Measurements from ENCODE around the gene STARD10.

Gene STARD10

DNA sequence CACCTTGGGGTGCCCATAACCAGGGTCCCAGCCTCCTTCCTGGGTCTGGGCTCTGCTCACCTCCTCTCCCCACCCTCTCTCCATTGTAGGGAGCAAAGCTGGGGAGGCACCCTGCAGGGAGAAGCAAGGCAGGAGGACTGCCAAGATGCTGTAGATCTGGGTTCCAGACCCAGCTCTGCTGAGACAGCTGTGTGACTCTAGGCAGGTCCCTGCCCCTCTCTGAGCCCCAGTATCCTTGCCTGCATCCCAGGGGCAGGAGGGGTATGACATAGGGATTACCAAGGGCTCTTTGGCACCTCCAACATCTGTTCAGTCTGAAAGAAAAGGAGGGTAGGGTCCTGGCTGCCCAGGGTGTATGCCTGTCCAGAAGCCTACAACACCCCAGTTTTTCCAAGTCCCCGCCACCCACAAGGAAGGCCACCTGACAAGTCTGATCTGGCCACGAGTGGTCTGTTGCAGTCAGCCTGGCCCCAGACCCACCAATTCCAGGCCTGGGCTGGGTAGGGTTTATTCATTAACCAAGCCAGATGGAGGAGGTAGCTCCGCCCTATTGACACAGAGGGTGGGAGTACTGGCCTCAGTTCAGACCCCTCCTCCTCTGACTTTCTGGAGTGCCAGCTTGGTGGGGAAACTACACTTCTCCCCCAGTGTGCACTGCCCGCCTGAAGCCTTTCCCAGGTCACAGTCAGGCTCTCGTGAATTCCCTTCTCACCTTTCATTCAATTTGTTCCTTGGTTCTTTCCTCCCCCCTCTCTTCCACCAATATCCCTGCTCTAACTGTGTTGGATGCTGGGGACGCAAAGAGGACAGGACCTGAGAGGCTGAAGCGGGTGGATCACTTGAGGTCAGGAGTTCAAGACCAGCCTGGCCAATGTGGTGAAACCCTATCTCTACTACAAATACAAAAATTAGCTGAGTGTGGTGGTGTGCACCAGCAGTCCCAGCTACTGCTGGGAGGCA, 15.0 kb downstream of the STARD10 start:
- no peak for DNase-seq

DNA sequence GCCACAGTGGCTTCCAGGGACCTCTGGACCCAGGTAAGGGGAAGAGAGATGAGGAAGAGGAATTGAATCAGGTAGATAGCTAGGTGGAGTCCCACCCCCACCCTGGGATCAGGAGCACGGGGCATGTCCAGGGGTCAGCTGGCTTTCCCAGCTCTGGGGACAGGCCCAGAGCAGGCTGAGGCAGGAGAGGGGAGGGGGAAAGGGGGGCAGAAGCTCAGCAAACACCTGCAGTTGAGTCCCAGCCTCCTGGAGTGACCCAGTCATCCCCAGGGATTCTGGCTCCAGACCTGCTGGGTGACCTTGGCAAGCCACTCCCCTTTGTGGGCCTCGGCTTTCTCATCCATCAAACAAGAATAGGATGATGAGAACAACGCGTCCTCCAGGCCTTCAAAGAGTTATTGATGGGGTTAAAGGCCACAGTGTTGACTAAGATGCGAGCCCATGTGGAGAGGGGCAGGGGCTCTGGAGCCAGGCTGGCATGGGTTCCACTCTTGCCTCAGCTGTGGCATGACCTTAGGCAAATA, 16.0 kb downstream of the STARD10 start:
- DNase-seq: no peak

DNA sequence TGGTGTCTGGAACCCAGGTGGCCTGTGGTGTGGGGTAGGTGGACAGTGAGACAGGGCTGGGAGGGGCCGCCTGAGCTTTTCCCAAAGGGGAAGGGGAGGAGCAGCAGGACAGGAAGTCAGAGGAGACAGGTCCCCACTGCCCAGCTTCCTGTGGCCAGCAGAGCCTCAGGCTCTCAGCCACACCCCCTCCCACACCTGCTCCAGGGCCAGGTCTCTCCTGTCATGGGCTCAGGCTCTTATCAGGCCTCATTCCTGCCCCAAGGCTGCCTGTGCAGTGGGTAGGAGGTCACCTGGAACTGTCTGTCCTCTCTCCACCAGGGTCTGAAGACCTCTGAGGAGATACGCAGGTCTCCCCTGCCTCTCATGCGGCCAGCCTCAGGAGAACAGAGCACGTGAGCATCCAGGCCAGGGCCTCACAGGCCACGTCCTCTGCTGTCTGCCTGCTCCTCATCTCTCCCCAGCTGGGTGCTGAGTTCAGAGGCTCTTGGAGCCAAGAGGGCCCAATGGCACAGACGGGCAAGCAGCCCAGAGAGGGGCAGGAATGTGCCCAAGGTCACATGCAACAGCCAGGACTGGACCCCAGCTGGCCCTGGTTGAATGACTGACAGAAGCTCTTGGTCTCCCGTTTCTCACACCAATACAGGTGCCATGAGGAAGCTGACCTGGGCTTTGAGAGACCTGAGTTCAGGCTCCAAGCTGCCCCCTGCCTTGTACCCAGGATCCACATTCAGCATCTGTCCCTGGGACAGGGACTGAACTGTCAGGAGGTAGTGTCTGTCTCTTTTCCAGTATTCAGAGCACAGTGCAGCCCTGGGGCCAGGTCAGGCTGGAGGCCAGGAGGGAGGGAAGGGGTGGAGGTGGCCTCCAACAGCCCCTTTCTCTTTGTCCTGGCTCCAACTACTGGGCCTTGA, 16.7 kb downstream of the STARD10 start:
- no peak for DNase-seq

DNA sequence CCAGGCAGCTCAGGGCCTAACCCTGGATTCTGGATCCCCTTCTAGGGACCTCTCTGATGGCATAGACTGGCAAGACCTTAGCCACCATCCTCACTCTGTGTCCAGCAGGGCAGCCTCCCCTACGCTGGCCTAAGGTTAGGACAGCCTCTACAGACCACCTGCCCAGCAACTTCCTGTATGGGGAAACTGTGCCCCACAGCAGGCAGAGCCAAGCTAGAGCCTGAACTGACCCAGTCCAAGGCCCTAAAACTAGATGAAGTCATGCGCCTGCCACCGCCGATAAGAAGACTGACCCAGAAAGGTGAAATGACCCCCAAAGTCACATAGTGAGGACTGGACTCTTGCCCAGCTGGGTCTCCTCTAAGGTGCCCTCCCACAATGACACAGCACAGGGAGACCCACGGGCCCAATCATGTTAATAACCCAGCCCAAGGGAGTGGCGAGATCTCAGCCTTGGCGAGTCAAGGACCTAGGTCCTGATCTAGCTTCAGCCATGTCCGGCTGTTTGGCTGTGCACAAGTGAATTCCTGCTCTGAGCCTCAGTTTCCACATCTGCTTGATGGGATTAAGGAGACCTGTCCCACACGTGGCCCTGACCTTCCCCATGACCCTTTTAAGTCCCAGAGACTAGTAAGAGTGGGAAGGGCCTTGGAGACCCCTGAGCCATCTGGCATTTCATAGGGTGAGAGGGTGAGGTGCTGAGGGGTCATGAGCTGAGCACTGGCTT, 17.6 kb downstream of the STARD10 start:
- DNase-seq: no peak

DNA sequence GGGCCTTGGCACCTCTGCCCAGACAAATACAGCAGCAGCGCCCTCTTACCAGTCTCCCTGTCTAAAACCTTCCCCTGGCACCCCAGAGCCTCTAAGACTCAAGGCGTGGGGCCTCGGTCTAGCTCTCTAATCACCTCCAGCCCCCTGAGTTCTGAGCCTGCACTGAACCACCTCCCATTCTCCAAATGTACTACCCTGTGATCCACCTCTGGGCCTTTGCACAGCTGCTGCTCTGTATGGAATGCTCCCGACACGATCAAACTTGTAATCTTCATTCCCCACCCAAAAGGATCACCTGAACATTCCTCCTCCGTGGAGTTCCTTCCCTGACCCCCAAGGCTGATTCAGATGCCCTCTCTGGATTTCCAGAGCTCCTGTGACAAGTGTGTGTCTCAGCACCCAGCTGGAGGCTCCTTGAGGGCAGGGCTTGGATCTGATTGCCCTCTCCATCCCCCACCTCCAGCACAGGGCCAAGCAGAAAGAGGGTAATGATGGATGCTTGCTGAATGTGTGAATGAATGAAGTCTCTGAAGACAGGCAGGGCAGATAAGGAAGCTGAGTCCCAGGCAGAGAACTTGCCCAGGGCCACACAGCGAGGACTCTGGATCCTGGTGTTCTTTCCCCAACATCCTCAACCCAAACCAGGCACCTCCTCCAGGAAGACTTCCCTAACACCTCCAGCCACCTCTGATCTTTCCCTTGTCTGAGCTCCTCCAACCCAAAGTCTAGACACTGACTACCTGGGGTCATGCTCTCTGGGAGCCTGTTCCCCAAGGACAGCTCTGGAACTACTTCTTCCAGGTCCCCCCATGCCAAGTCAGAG, 18.3 kb downstream of the STARD10 start:
- no peak for DNase-seq

DNA sequence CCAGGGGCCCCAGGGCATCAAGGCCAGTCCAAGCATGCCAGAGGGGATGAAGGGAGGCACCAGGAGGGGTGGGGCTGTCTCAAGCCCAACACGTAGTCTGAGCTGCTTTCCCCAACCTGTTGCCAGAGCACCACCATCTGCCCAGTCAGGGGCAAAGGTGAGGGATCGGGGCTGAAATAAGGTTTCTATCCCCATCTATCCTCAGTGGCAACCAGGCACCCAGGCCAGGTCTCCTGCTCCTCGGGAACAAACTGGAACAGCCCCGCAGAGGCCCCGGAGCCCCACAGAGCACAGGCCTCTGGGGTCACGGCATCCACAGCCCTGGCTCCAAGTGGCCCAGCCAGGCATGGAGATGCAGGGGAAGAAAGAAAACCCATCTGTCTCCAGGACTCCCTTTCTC, 19.3 kb downstream of the STARD10 start:
- DNase-seq: no peak

DNA sequence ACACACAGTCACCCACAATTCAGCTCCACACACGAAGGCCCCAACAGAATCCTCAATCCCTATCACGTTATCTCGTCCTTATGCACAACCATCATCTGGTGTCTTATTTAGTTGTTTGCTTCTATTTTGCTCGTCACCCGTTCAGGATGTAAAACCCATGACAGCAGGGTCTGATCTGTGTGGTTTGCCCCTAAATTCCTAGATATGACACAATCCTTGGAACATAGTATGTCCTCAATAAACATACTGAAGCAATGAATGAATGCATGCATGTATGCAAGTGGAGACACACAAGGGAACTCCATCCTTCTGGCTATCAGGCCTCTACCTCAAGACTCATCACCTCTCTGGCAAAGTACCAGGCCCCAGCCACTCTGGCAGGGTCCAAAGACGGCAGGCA, 20.2 kb downstream of the STARD10 start:
- DNase-seq: no peak

DNA sequence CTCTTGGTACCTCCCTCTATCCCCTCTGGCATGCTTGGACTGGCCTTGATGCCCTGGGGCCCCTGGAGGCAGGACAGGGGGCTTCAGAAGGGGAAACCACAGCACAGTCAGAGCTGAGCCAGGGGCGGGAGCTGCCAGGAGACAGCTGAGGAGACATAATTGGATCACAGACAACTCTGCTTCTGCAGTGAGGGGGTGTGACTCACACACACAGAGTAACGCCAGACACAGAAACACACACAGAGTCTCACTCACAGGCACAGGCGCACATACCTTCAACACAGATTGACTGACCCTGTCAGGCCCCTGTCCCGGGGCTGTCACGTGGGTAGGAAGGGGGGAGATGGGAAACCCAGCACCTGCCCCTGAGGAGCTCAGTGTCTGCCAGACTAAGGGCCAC, 20.6 kb downstream of the STARD10 start:
- DNase-seq: no peak

DNA sequence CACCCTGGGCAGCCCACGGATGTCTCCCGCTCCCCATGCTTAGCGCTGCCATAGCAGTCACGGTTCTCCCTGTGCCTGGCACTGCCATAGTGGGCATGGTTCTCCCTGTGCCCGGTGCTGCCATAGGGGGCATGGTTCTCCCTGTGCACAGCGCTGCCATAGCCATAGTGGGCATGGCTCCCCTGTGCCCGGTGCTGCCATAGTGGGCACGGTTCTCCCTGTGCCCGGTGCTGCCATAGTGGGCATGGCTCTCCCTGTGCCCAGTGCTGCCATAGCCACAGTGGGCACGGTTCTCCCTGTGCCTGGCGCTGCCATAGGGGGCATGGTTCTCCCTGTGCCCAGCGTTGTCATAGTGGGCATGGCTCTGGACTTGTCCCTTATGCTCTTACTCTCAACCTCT, 21.8 kb downstream of the STARD10 start:
- DNase-seq: no peak

DNA sequence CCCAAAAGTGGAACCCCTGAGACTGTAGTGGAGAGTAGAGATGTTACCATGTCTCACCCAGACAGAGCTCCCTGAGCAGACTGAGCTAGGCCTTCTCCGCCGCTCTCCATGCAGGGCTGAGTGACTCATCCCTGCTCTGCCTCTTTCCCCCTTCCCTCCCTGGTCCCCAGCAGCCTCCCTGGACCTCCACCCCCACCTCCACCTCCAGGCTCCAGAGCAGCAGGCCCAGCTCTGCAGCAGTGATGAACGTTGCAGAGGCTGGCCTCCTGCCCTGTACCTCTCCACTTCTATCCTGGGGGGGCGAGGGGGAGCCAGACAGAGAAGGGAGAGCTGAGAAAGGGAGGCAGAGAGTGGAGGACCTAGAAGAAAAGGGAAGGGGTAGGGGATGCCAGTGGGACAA, 22.3 kb downstream of the STARD10 start:
- DNase-seq: no peak

DNA sequence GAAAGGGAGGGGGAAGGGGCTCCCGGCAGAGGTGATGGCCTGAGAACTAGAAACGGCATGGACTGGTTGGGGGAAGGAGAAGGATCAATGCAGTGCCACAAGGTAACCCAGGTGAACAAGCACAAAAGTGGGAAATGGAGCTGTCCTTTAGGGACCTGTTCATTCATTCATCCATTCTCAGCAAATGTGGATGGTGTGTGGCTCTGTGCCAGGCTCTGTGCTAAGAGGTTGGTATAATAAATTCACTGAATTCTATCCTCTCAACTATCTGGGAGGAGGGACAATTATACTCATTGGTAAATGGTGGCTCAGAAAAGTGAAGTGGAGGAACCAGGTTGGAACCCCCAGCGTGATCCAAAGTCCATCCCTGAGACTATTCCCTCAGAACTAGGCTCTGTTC, 23.0 kb downstream of the STARD10 start:
- DNase-seq: no peak

DNA sequence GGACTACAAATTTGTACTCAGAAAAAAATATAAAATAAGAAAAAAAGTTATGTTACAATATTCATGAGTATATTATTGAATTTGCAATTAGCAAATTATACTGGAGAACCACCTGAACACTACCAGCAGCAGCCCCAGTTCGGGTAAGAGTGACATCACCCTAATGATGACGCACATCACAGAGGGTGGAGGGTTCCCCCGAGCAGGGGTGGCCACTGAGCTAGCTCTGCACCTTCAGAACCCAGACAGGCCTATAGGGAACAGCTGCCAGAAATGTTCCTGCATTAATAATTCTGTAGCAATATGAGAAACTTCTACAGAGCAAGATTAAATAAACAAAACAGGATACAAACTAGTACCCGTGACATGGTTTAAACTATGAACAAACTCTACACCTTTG, 24.2 kb downstream of the STARD10 start:
- no peak for DNase-seq

DNA sequence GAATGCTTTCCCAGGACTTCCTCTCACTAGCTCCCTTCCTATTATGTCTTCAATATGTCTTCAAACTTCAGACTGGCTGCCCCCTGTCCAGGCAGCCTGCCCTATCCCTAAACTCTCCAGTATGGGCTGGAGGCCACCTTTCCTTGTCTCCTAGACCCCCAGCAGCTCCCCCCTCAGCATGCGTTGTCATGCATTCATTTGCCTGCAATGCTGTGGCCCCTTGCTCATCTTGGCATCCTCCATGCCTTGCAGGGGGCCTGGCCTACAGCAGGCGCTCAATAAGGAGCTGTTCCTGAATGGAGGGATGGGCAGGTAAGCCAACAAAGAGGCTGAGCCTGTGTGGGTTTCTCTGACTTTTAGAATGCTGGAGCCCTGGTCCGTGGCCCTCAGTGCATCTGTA, 25.3 kb downstream of the STARD10 start:
- no peak for DNase-seq

DNA sequence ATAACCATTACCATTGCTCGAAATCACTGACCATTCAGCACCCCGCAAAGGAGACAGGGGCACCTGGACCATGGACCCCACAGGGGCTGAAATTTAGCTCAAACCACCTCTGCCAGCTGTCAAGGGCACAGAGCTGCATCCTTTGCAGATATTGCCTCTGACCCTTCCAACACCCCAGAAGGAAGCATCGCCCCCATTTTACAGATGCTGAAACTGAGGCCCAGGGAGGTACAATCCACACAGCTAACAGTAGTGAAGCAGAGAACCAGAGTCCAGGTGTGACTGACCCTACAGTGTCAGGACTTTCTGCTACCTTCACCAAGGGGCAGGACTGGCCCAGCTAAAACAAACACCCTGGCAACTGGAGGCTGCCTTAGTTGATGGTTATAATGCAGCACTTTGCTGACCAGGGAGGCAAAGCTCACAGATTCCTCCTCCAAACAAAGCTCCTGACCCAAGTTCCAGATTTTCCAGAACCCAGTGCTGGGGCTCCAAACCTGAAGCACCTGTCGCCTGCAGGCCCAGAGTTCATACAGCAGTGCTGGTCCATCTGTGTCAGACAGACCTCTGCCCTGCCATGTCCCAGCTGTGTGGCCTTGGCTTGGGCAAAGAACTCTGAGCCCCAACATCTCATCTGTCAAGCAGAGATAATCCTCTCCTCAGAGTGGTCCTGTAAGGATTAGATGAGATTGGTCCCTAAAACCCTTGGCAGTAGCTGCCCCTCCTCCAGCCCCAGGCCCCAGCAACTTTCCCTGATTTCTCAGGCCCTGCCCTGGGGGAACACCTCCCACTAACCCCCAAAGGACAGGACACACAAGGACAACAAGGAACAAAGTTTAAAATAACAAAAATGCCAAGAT, 26.4 kb downstream of the STARD10 start:
- DNase-seq: no peak

DNA sequence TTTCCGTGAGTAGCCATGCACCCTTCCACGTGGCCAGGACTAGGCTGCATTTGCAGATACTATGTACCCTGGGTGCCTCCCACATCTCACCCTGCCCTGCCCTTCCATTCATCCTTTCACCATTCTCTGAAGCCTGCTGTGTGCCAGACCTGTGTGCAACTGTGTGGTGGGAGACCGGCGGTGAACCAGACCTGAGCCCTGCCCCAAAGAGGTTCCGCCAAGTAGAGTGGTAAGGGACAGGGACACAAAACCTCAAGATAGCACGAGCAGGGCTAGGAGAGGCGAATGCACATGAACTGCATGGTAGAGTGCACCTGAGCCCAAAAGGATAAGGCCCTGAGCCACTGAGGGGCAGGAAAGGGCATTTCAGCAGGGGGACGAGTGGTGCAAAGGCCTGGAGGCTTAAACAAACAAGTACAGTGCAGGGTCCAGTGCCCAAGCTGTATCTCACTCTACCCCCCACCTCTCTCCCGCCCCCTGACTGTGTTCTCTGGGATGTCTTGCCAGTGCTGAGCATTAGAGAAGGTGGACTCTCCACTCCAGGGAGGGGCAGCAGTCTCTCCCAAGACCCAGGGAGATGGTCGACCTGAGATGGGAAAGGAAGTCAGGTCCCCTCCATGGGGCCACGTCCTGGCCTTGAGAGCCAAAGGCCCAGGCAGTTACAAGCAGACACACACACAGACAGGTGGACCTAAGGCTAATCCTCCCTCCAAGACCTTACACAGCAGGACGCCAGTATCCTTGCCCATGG, 27.5 kb downstream of the STARD10 start:
- DNase-seq: no peak

DNA sequence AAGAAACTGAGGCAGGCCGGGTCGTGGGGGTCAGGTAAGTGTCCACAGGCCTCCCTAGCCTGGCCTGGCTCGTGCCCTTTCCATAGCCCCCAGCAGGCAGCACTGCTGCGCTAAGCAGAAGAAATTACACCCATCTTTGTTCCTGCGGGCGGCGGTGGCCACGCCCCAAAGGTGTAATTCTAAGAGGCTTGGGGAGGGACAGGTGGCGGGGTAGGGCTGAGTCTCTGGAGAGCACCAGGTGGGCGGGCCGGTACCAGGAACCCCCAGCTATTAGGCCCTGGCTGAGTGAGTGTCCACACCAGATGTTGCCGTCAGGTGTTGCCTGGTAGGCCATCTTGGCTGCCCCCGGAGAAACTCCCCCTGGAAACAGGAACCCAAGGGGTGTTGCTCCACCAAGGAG, 29.3 kb downstream of the STARD10 start:
- no peak for DNase-seq

DNA sequence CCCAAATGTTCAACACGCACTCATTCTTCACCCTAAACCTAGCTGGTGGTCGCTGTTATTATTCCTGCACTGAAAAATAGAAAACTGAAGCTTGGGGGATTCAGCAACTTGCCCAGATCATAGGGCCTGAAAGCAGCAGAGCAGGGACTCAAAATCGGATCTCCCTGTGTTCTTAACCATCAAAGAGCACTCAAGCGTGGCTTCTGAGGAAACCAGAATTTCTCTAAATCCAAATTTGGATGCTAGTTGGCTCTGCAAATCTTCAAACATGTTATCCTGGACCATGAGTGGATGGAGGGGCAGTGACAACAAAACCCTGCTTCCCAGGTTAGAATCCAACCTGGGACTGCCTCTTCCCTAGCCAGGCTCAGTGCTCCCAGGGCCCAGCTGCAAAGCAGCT, 30.0 kb downstream of the STARD10 start:
- no peak for DNase-seq

DNA sequence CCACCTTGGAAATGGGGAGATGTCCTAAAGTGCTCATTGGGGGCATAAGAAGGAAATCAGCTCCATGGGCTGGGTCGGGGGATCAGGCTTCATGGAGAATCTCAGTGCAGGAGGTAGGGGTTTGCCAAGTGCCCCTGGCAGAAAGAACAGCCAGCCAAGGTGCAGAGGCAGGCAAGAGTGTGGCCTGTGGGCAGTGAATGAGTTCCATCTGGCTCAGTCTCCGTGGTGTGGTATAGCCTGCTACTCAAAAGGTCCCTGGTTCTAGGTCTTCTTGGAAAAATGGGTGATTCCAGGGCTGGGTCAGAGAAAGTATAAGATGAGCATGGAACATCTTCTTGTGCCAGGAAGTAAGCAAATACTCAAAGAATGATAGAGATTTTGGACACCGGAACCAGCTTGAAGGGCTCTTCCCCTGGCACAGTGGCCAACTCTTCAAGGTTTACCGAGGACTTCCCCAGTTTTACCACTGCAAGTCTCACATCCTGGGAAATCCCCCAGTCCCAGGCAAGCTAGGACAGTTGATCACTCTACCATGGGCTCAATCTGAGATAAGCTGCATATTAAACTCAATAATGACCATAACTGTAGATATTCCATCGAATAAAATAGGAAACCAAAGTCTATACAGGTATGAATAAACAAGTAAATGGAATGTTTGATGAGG, 31.1 kb downstream of the STARD10 start:
- DNase-seq: peak; percentile 56

DNA sequence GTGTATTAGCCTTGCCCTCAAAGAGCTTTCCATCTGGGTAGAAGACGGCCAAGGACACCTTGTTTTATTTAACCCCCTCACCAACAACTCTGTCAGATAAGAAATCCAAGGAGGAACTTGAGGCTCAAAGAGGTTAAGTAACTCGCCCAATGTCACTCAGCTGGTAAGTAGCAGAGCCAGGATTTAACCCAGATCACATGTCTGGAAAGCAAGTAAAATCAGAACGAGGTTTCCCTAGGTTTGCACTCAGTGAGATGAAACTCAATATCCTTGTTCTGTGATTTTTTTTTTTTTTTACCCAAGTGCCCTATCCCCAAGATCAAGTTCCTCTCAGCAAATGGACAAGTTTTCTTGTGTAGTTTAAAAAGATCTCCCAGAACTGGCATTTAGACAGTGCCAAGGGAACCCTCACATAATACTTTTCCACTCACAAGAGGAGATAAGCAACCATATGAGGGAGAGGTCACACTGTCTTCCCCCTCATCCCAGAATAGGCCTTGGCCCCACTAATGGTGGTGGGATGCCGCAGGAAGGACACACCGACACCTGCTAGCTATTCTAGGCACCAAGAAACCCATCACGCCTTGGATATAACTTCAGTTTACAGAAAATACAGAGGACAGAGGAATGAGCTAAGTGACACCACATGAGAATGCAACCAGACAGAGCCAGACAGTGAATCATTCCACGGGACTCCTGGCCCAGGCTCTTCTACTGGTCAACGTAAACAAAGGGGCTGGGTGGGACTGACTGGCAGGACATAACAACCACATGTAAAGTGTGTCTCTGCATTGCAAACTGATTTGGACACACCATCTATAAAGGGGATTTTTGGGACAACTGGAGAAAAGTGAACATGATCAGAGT, 33.1 kb downstream of the STARD10 start:
- no peak for DNase-seq
